DOHH2 (cell line): ENCODE data around the gene COPZ1.

ENCODE experiments used
- H3F3A ChIP-seq: fragments of 200-600 bp; sonication (generic), shearing (Covaris generic); 2 replicates; pipeline ENCODE4 v1.6.0; 2016; ENCODE audit warnings: antibody characterized with exemption, mild to moderate bottlenecking; ENCODE audit not compliant: control insufficient read depth, insufficient read depth
- H3K27ac ChIP-seq: fragments of 200-600 bp; sonication (generic); 2 replicates; pipeline ENCODE4 v1.5.1; 2014; ENCODE audit warnings: low read depth, mild to moderate bottlenecking, low read length, moderate library complexity
- H3K27me3 ChIP-seq: fragments of 200-600 bp; sonication (generic); 2 replicates; pipeline ENCODE4 v1.6.1; 2014; ENCODE audit warnings: mild to moderate bottlenecking, low read length, mixed read lengths; ENCODE audit not compliant: control insufficient read depth
- H3K36me3 ChIP-seq: fragments of 200-600 bp; sonication (generic); 2 replicates; pipeline ENCODE4 v1.6.1; 2014; ENCODE audit warnings: mild to moderate bottlenecking, low read length, moderate library complexity, mixed read lengths; ENCODE audit not compliant: control insufficient read depth
- H3K4me1 ChIP-seq: fragments of 200-600 bp; sonication (generic); 2 replicates; pipeline ENCODE4 v1.6.1; 2014; ENCODE audit warnings: mild to moderate bottlenecking, low read length, mixed read lengths; ENCODE audit not compliant: control insufficient read depth
- H3K4me2 ChIP-seq: fragments of 200-600 bp; sonication (generic); 2 replicates; pipeline ENCODE4 v1.6.0; 2014; ENCODE audit warnings: mild to moderate bottlenecking, low read length, moderate library complexity
- H3K4me3 ChIP-seq: fragments of 200-600 bp; sonication (generic); 2 replicates; pipeline ENCODE4 v1.5.1; 2014; ENCODE audit warnings: mild to moderate bottlenecking, low read length, mixed read lengths
- H3K79me2 ChIP-seq: fragments of 200-600 bp; sonication (generic); 2 replicates; pipeline ENCODE4 v1.6.1; 2014; ENCODE audit warnings: mild to moderate bottlenecking, low read length, mixed read lengths; ENCODE audit not compliant: control insufficient read depth
- H3K9me2 ChIP-seq: fragments of 200-600 bp; sonication (generic); replicated peaks from 2 replicates; pipeline ENCODE4 v1.6.1; 2014; ENCODE audit warnings: mild to moderate bottlenecking, low read length, mixed read lengths; ENCODE audit not compliant: control insufficient read depth
- H3K9me3 ChIP-seq: fragments of 200-600 bp; sonication (generic); 2 replicates; pipeline ENCODE4 v1.6.1; 2014; ENCODE audit warnings: antibody characterized with exemption, low read length, mixed read lengths; ENCODE audit not compliant: control insufficient read depth, insufficient read depth
- H4K20me1 ChIP-seq: fragments of 200-600 bp; sonication (generic); 2 replicates; pipeline ENCODE4 v1.6.0; 2014; ENCODE audit warnings: low read depth, mild to moderate bottlenecking, antibody characterized with exemption, low read length, moderate library complexity; ENCODE audit not compliant: control insufficient read depth, insufficient read depth
- CTCF ChIP-seq: fragments of 200-600 bp; sonication (generic); IDR thresholded peaks from one replicate; pipeline ENCODE4 v1.5.1; 2014; ENCODE audit warnings: antibody characterized with exemption, mild to moderate bottlenecking, low read depth, low read length; ENCODE audit not compliant: poor library complexity, severe bottlenecking
- EZH2phosphoT487 ChIP-seq: fragments of 200-600 bp; sonication (generic); IDR thresholded peaks from 2 replicates; pipeline ENCODE4 v1.6.1; 2017; ENCODE audit warnings: borderline replicate concordance, mild to moderate bottlenecking, antibody characterized with exemption, low read length, moderate library complexity, mixed read lengths

Gene COPZ1

GRCh38 chr12:54395545-54395944, 70.6 kb downstream of the COPZ1 start:
- H3K36me3 ChIP-seq = no peaks in the 10 kb centered on the region
- no peaks in the 10 kb centered on the region for H3F3A ChIP-seq
- H3K4me3 ChIP-seq = no peak overlapping the region
- H3K9me3 ChIP-seq = no peaks in the 10 kb centered on the region
- H4K20me1 ChIP-seq = no peaks in the 10 kb centered on the region
- no peak overlapping the region for H3K4me2 ChIP-seq
- no peak overlapping the region for H3K27ac ChIP-seq
- no peaks in the 10 kb centered on the region; the same call in 1 of the 2 replicates for H3K27me3 ChIP-seq
- H3K9me2 ChIP-seq = no peaks in the 10 kb centered on the region
- H3K4me1 ChIP-seq = peaks cover 12% of the 10 kb centered on the region
- H3K79me2 ChIP-seq = no peaks in the 10 kb centered on the region
- TF ChIP-seq EZH2phosphoT487 = no peak
- no peak for TF ChIP-seq CTCF

- no peaks in the 10 kb centered on the region for H3F3A ChIP-seq
- H3K79me2 ChIP-seq = no peaks in the 10 kb centered on the region
- H3K36me3 ChIP-seq = no peaks in the 10 kb centered on the region
- H4K20me1 ChIP-seq = no peaks in the 10 kb centered on the region
- peaks cover 4% of the 10 kb centered on the region; the same call in 1 of the 2 replicates for H3K4me1 ChIP-seq
- H3K9me3 ChIP-seq = no peaks in the 10 kb centered on the region
- no peaks in the 10 kb centered on the region for H3K9me2 ChIP-seq
- H3K4me2 ChIP-seq = no peak overlapping the region
- H3K4me3 ChIP-seq = no peak overlapping the region
- no peak for TF ChIP-seq EZH2phosphoT487
- no peak for TF ChIP-seq CTCF
- no peaks in the 10 kb centered on the region; the same call in 1 of the 2 replicates for H3K27me3 ChIP-seq
- H3K27ac ChIP-seq = no peak overlapping the region
These were observed 72.2 kb downstream of the COPZ1 start for GRCh38 chr12:54397157-54397556.

- TF ChIP-seq EZH2phosphoT487 (no peak), CTCF (no peak)
- H3F3A ChIP-seq = no peaks in the 10 kb centered on the region
- H3K79me2 ChIP-seq = no peaks in the 10 kb centered on the region
- peaks cover 4% of the 10 kb centered on the region for H3K27me3 ChIP-seq
- H3K27ac ChIP-seq = no peak overlapping the region
- no peak overlapping the region for H3K4me2 ChIP-seq
- H3K4me1 ChIP-seq = peaks cover 4% of the 10 kb centered on the region; the same call in 1 of the 2 replicates
- no peak overlapping the region for H3K4me3 ChIP-seq
- H3K9me3 ChIP-seq = no peaks in the 10 kb centered on the region
- H3K9me2 ChIP-seq = no peaks in the 10 kb centered on the region
- no peaks in the 10 kb centered on the region for H4K20me1 ChIP-seq
- no peaks in the 10 kb centered on the region for H3K36me3 ChIP-seq
These were observed 73.3 kb downstream of the COPZ1 start for GRCh38 chr12:54398218-54398617.
